HG03354 (cell line): Measurements from ENCODE around the gene ADAM30.

ENCODE experiments used
- ATAC-seq: cut with Tn5 transposase; IDR thresholded peaks from one replicate; pipeline ENCODE4 v1.9.1; 2021; ENCODE audit warnings: mild to moderate bottlenecking; ENCODE audit not compliant: unreplicated experiment, poor library complexity, severe bottlenecking

The ADAM30 gene

GRCh38 chr1:119910618-119911017 lies 14.3 kb upstream of the ADAM30 start:
- ATAC-seq = no peak

GRCh38 chr1:119909890-119910596 lies 13.7 kb upstream of the ADAM30 start:
- no peak for ATAC-seq

GRCh38 chr1:119908661-119909060 lies 12.3 kb upstream of the ADAM30 start:
- no peak for ATAC-seq

- no peak for ATAC-seq
Measured at GRCh38 chr1:119906927-119907652, 10.8 kb upstream of the ADAM30 start.

- ATAC-seq = no peak
Measured at GRCh38 chr1:119903443-119903835, 7.1 kb upstream of the ADAM30 start.

GRCh38 chr1:119902775-119903442 lies 6.6 kb upstream of the ADAM30 start:
- ATAC-seq = no peak

- ATAC-seq = no peak
Measured at GRCh38 chr1:119898981-119899720, 2.8 kb upstream of the ADAM30 start.

GRCh38 chr1:119898530-119898929 lies 2.2 kb upstream of the ADAM30 start:
- ATAC-seq = no peak

- ATAC-seq = no peak
Measured at GRCh38 chr1:119895102-119895501, 1.2 kb downstream of the ADAM30 start.

- ATAC-seq = no peak
Measured at GRCh38 chr1:119893827-119894700, 2.3 kb downstream of the ADAM30 start.

- no peak for ATAC-seq
Measured at GRCh38 chr1:119893238-119893791, 3.0 kb downstream of the ADAM30 start.

GRCh38 chr1:119891386-119891785 lies 4.9 kb downstream of the ADAM30 start:
- ATAC-seq = no peak

GRCh38 chr1:119888476-119888875 lies 7.8 kb downstream of the ADAM30 start:
- no peak for ATAC-seq

GRCh38 chr1:119887427-119887826 lies 8.9 kb downstream of the ADAM30 start:
- no peak for ATAC-seq

- no peak for ATAC-seq
Measured at GRCh38 chr1:119885903-119886783, 10.2 kb downstream of the ADAM30 start.

- ATAC-seq = no peak
Measured at GRCh38 chr1:119884711-119885110, 11.6 kb downstream of the ADAM30 start.

GRCh38 chr1:119883826-119884225 lies 12.5 kb downstream of the ADAM30 start:
- ATAC-seq = no peak
